Cardiac muscle cell (in vitro differentiated cells and primary cell): ENCODE data around the gene TRIM66. TPM values are rescaled to one million over a fixed set of nuclear protein-coding genes. Genes with fewer than 3 reads are reported as not detected.
A peak's percentile ranks its signal among the peaks of the same experiment; 100 is the strongest.

ENCODE experiments used
- DNase-seq, 2 donors: peaks; one replicate each; pipeline versions ENCODE4 v3.0.0 to v3.0.0-alpha.2; 2010 to 2017; ENCODE audit warnings: low read depth in 1 of 2, low spot score in 1 of 2
- H3K27ac ChIP-seq: fragments of 200-600 bp; sonication (generic); 2 replicates; pipeline ENCODE4 v1.5.1; 2016
- H3K27me3 ChIP-seq: fragments of 200-600 bp; sonication (generic); 2 replicates; pipeline ENCODE4 v1.6.0; 2016; ENCODE audit warnings: control low read depth
- H3K36me3 ChIP-seq: fragments of 200-600 bp; sonication (generic); 2 replicates; pipeline ENCODE4 v1.5.1; 2016; ENCODE audit warnings: control low read depth
- H3K4me1 ChIP-seq: fragments of 200-600 bp; sonication (generic); 2 replicates; pipeline ENCODE4 v1.8.1; 2017; ENCODE audit warnings: low read depth, mild to moderate bottlenecking, mixed run types
- H3K4me3 ChIP-seq: fragments of 200-600 bp; sonication (generic); 2 replicates; pipeline ENCODE4 v1.5.1; 2016; ENCODE audit warnings: mild to moderate bottlenecking
- H3K9me3 ChIP-seq: fragments of 200-600 bp; sonication (generic); 2 replicates; pipeline ENCODE4 v1.5.1; 2017; ENCODE audit warnings: low read depth, mild to moderate bottlenecking, control low read depth
- CTCF ChIP-seq: IDR thresholded peaks from 2 replicates; pipeline ENCODE4 v1.5.1; 2012; ENCODE audit warnings: low read depth, mild to moderate bottlenecking, low read length
- polyA plus RNA-seq: library from polyadenylated mRNA; unstranded; fragments of >200 nt; fragmentation: Nextera tagmentation; extraction: Ambion mirVana; gene quantifications from 2 replicates; pipeline ENCODE4 v1.2.1, GENCODE V29; 2016
- total RNA-seq: library from RNA; depleted of rRNA; stranded (reverse); fragments of >200 nt; gene quantifications from 2 replicates; pipeline ENCODE4 v1.2.3, GENCODE V29; 2016

TRIM66 gene
- total and polyA plus RNA-seq, 2 experiments from 2014 or later, result 3.9 to 10.9 TPM

- H3K4me1 ChIP-seq, result no peaks in the 10 kb centered on the region
- H3K9me3 ChIP-seq, result no peaks in the 10 kb centered on the region
- H3K36me3 ChIP-seq, result peaks cover 8% of the 10 kb centered on the region
- TF ChIP-seq CTCF, result no peak
- peak in 1 of 2 donors; percentile 69 for DNase-seq
- no peak overlapping the region for H3K27ac ChIP-seq
- no peaks in the 10 kb centered on the region for H3K27me3 ChIP-seq
- no peak overlapping the region for H3K4me3 ChIP-seq
Observed at GRCh38 chr11:8721609-8722500, 39.4 kb upstream of the TRIM66 start.

- H3K36me3 ChIP-seq, result peaks cover 10% of the 10 kb centered on the region
- no peak for DNase-seq
- H3K27ac ChIP-seq, result no peak overlapping the region
- no peak for TF ChIP-seq CTCF
- no peak overlapping the region for H3K4me3 ChIP-seq
- no peaks in the 10 kb centered on the region for H3K9me3 ChIP-seq
- H3K27me3 ChIP-seq, result no peaks in the 10 kb centered on the region
- H3K4me1 ChIP-seq, result no peaks in the 10 kb centered on the region
Observed at GRCh38 chr11:8720868-8721608, 38.6 kb upstream of the TRIM66 start.

- Histone ChIP-seq H3K27ac (no peak overlapping the region), H3K4me3 (no peak overlapping the region), H3K9me3 (no peaks in the 10 kb centered on the region), H3K27me3 (no peaks in the 10 kb centered on the region), H3K4me1 (no peaks in the 10 kb centered on the region), H3K36me3 (peaks cover 6% of the 10 kb centered on the region)
- DNase-seq, result no peak
- TF ChIP-seq CTCF, result no peak
Observed at GRCh38 chr11:8720352-8720751, 37.9 kb upstream of the TRIM66 start.

- Histone ChIP-seq H3K36me3 (peaks cover 10% of the 10 kb centered on the region), H3K27ac (no peak overlapping the region), H3K4me1 (no peaks in the 10 kb centered on the region), H3K9me3 (no peaks in the 10 kb centered on the region), H3K4me3 (no peak overlapping the region), H3K27me3 (no peaks in the 10 kb centered on the region)
- no peak for DNase-seq
- TF ChIP-seq CTCF, result no peak
Observed at GRCh38 chr11:8719721-8720120, 37.3 kb upstream of the TRIM66 start.

- TF ChIP-seq CTCF, result no peak
- H3K4me1 ChIP-seq, result no peaks in the 10 kb centered on the region
- peaks cover 10% of the 10 kb centered on the region for H3K36me3 ChIP-seq
- H3K9me3 ChIP-seq, result no peaks in the 10 kb centered on the region
- no peak overlapping the region for H3K4me3 ChIP-seq
- no peaks in the 10 kb centered on the region for H3K27me3 ChIP-seq
- no peak overlapping the region for H3K27ac ChIP-seq
- peak in 1 of 2 donors; percentile 84 for DNase-seq
Observed at GRCh38 chr11:8719211-8719649, 36.8 kb upstream of the TRIM66 start.
